Body of pancreas (tissue), 4 donors: ENCODE results near the gene RNF187. TPM values are rescaled to one million over a fixed set of nuclear protein-coding genes. Genes with fewer than 3 reads are reported as not detected.
A peak's percentile ranks its signal among the peaks of the same experiment; 100 is the strongest.
"Not testable (repeated sequence)": the region's sequence is repeated elsewhere in the genome, so short reads cannot be mapped to it uniquely, and the experiment has no call there.

Experiments used
- ATAC-seq: fragments of 150-250 bp; one replicate; pipeline ENCODE4 v1.9.1; 2016
- DNase-seq, 4 donors: peaks; one replicate each; pipeline ENCODE4 v3.0.0-alpha.2; 2019
- H3K27ac ChIP-seq, 4 donors: fragments of 200-600 bp; sonication (generic); 1 replicate in 3 of 4; 2 replicates in 1 of 4; pipeline versions ENCODE4 v1.5.1 to v1.6.1; 2016 to 2019; ENCODE audit warnings: mild to moderate bottlenecking in 1 of 4, mixed read lengths in 1 of 4, moderate library complexity in 1 of 4
- H3K27me3 ChIP-seq, 2 donors: fragments of 200-600 bp; sonication (generic); one replicate each; pipeline ENCODE4 v1.6.0; 2016; ENCODE audit warnings: mild to moderate bottlenecking in 1 of 2
- H3K36me3 ChIP-seq, 2 donors: fragments of 200-600 bp; sonication (generic); replicated peaks in 1 of 2; 2 replicates each; pipeline ENCODE4 v1.5.1; 2016; ENCODE audit warnings: low read depth in 2 of 2; ENCODE audit not compliant: insufficient read depth in 1 of 2
- H3K4me1 ChIP-seq: fragments of 200-600 bp; sonication (generic); one replicate; pipeline ENCODE4 v1.6.0; 2016
- H3K4me3 ChIP-seq, 2 donors: fragments of 200-600 bp; sonication (generic); 1 replicate in 1 of 2; 2 replicates in 1 of 2; pipeline ENCODE4 v1.5.1; 2016 to 2019
- H3K9me3 ChIP-seq, 3 donors: fragments of 200-600 bp; sonication (generic); 1 replicate in 2 of 3; 2 replicates in 1 of 3; pipeline ENCODE4 v1.5.1; 2016
- POLR2A ChIP-seq, 3 donors: fragments of 450-650 bp; IDR thresholded peaks; one replicate each; pipeline ENCODE4 v1.6.1; 2016; ENCODE audit warnings: antibody characterized with exemption in 3 of 3, mild to moderate bottlenecking in 2 of 3
- WGBS, 2 donors: methylation state at CpG; one replicate each; pipeline ENCODE4 v1.1.5; 2017; 5-methylcytosine and 5-hydroxymethylcytosine counted together
- intact Hi-C: fragments of 100-400 bp; cut with DNase I; formaldehyde crosslinking; loops from one replicate; pipeline ENCODE4 v1.15.1; 2023
- total RNA-seq, 2 donors: library from RNA; depleted of rRNA; stranded (reverse); fragments of >200 nt; gene quantifications; one replicate each; pipeline ENCODE4 v1.1.0, GENCODE V29; 2016
- TF ChIP-seq, protein P1 (sequence below), 7 experiments: fragments of 450-650 bp in 4 of 7; fragments of 200-600 bp in 3 of 7; sonication (generic) in 3 of 7; IDR thresholded peaks; one replicate each; pipeline ENCODE4 v1.5.1; 2016 to 2019; ENCODE audit warnings: antibody characterized with exemption in 7 of 7

Gene RNF187
- total RNA-seq, 2 donors from 2014 or later: 20.0 to 35.9 TPM

DNA sequence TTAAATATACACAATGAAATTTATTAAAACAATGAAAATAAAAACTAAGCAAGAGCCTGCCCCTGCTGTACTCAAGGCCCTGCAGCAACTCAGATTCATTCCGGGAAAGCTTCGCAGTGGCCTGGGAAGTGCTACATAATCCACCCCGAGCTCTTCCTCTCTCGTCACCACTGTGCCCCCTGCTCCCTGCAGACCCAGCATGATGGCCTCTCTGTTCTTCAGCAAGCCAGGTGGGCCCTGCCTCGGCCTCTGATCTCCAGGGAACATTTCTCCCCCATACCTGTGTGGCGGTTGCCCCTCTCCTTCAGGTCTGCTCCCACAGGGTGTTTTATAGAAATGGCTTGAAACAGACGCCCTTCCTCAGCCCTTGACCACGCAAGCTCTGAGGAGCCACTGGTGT lies 10.6 kb downstream of the RNF187 start:
- ATAC-seq: no peak
- TF ChIP-seq, protein P1, sequence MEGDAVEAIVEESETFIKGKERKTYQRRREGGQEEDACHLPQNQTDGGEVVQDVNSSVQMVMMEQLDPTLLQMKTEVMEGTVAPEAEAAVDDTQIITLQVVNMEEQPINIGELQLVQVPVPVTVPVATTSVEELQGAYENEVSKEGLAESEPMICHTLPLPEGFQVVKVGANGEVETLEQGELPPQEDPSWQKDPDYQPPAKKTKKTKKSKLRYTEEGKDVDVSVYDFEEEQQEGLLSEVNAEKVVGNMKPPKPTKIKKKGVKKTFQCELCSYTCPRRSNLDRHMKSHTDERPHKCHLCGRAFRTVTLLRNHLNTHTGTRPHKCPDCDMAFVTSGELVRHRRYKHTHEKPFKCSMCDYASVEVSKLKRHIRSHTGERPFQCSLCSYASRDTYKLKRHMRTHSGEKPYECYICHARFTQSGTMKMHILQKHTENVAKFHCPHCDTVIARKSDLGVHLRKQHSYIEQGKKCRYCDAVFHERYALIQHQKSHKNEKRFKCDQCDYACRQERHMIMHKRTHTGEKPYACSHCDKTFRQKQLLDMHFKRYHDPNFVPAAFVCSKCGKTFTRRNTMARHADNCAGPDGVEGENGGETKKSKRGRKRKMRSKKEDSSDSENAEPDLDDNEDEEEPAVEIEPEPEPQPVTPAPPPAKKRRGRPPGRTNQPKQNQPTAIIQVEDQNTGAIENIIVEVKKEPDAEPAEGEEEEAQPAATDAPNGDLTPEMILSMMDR (IDR thresholded peaks at IDR 0.05): no peak
- TF ChIP-seq POLR2A (IDR thresholded peaks at IDR 0.05): no peak
- H3K36me3 ChIP-seq: peaks cover 0 to 16% of the 10 kb centered on the region in 2 donors
- H3K4me3 ChIP-seq: no peak overlapping the region
- WGBS, 2 donors: 84 to 95% methylated on average over 8 of the region's 8 CpGs
- peaks cover 5% of the 10 kb centered on the region for H3K4me1 ChIP-seq
- no peak overlapping the region for H3K27ac ChIP-seq
- no peaks in the 10 kb centered on the region for H3K9me3 ChIP-seq
- intact Hi-C loops: no loop called here
- no peaks in the 10 kb centered on the region for H3K27me3 ChIP-seq
- DNase-seq: no peak

DNA sequence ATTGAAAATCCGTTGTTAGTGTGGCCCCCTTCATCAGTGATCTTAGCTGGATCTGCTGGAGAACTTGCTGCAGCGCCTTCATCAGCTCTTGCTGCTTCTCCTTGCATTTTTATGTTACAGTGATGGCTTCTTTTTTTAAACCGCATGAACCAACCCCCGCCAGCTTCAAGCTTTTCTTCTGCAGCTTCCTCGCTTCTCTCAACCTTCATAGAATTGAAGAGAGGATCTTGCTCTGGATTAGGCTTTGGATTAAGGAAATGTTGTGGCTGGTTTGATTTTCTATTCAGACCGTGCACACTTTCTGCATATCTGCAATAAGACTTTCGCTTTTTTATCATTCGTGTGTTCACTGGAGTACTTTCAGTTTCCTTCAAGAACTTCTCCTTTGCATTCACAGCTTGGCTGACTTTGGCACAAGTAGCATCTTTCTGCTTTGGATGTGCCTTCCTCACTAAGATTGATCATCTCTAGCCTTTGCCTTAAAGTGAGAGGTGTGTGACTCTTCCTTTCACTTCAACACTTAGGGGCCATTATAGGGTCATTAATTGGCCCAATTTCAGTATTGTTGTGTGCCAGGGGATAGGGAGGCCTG lies 13.1 kb downstream of the RNF187 start:
- Histone ChIP-seq H3K36me3 (no peaks in the 10 kb centered on the region), H3K27me3 (no peaks in the 10 kb centered on the region), H3K27ac (no peak overlapping the region), H3K9me3 (no peaks in the 10 kb centered on the region), H3K4me3 (no peak overlapping the region), H3K4me1 (peaks cover 5% of the 10 kb centered on the region)
- WGBS, 2 donors: 67 to 83% methylated on average over 8 of the region's 8 CpGs
- intact Hi-C loops: no loop called here
- DNase-seq: no peak
- TF ChIP-seq, protein P1 (IDR thresholded peaks at IDR 0.05): no peak
- TF ChIP-seq POLR2A (IDR thresholded peaks at IDR 0.05): no peak
- ATAC-seq: no peak

DNA sequence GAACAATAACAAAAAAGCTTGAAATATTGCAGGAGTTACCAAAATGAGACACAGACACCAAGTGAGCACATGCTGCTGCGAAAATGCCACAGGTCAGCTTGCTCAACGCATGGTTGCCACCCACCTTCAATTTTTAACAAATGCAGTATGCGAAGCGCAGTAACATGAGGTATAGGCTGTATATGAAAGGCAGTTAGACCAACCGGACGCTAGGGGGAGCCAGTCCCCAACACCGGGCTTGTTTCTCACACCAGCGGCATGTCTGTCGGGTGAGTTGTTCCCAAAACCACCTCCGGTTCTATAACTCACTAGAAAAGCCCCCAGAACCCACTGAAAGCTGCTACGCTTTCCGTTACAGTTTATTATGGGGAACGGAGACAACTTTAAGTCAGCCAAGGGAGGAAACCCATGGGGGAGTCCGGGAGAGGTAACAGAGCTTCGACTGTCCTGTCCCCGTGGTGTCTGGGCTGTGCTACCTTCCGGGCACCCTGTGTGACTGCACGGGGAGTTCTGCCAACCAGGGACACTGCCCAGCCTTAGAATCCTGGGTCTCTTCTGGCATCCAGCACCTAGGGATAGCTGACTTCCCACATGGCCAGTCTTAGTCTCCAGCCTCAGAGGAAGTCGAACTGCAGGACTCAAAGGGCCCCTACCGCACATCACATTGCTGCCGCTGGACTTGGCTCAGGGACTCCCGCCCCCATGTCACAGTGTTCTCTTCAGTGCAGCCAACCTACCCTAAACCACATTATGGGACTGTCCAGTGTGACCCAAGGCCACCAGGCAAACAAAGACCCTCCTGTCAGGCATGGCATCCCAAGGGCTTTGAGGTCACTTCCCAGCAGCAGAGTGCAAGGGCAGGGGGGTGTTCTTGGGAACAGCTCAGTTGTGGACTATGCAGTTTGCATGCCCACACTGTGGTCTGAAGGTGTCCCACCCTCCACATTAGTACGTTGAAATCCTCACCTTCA lies 14.0 kb downstream of the RNF187 start:
- Histone ChIP-seq H3K4me1 (peaks cover 5% of the 10 kb centered on the region), H3K27ac (no peak overlapping the region), H3K36me3 (no peaks in the 10 kb centered on the region), H3K27me3 (no peaks in the 10 kb centered on the region), H3K9me3 (no peaks in the 10 kb centered on the region), H3K4me3 (no peak overlapping the region)
- DNase-seq: peak; percentile 85 to 87 (median 86)
- peak; percentile 94 for ATAC-seq
- TF ChIP-seq POLR2A (IDR thresholded peaks at IDR 0.05): no peak
- TF ChIP-seq, protein P1 (IDR thresholded peaks at IDR 0.05): peak; percentile 76 to 93 (median 83)
- WGBS, 2 donors: 27 to 30% methylated on average over 18 to 23 of the region's 23 CpGs
- intact Hi-C loops: no loop called here

DNA sequence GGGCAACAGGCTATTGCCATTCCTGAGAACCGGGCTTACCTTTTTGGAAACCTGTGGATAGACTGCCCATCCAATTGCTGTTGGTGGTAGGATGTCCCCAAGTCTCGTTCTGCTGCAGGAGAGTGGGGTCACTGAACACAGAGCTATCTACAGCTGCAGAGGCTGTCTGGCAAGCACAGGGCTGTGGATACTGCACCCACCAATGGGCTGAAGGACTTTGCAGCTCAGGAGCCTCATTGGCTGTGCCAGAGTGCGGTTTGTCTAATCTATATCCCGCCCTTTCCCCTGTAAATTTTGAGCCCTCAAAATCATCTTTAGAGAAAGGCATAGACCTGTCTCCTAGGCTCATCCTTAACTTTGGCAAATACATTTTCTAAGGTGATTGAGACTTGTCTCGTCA lies 15.3 kb downstream of the RNF187 start:
- ATAC-seq (no peak), DNase-seq (no peak)
- Histone ChIP-seq H3K27me3 (no peaks in the 10 kb centered on the region), H3K9me3 (no peaks in the 10 kb centered on the region), H3K27ac (no peak overlapping the region), H3K36me3 (no peaks in the 10 kb centered on the region), H3K4me3 (no peak overlapping the region), H3K4me1 (peaks cover 5% of the 10 kb centered on the region)
- TF ChIP-seq, protein P1 (IDR thresholded peaks at IDR 0.05): no peak
- no peak for TF ChIP-seq POLR2A (IDR thresholded peaks at IDR 0.05)
- intact Hi-C loops: no loop called here
- WGBS, 2 donors: 74 to 80% methylated on average over 5 of the region's 5 CpGs

DNA sequence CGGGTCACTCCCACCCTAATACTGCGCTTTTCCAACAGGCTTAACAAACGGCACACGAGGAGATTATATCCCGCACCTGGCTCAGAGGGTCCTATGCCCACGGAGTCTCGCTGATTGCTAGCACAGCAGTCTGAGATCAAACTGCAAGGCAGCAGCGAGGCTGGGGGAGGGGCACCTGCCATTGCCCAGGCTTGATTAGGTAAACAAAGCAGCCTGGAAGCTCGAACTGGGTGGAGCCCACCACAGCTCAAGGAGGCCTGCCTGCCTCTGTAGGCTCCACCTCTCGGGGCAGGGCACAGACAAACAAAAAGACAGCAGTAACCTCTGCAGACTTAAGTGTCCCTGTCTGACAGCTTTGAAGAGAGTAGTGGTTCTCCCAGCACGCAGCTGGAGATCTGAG lies 18.8 kb downstream of the RNF187 start:
- H3K27ac ChIP-seq, intact Hi-C loops, ATAC-seq, DNase-seq, H3K9me3 ChIP-seq, H3K4me3 ChIP-seq, H3K27me3 ChIP-seq, H3K4me1 ChIP-seq, H3K36me3 ChIP-seq: not testable (repeated sequence)
- WGBS, 2 donors: 61 to 64% methylated on average over 7 to 11 of the region's 11 CpGs
